K562 (cell line): ENCODE data around the gene DUSP19. TPM values are rescaled to one million over a fixed set of nuclear protein-coding genes. Genes with fewer than 3 reads are reported as not detected.

Source experiments
- ATF1 ChIP-seq, 2 experiments: fragments of 450-650 bp in 1 of 2; IDR thresholded peaks; 2 replicates each; pipeline ENCODE4 v1.6.1; 2016; ENCODE audit warnings: missing compliant biosample characterization in 1 of 2, missing genetic modification characterization in 1 of 2
- ATF7 ChIP-seq: fragments of 450-650 bp; IDR thresholded peaks from 2 replicates; pipeline ENCODE4 v1.7.1; 2014; ENCODE audit warnings: mild to moderate bottlenecking, moderate library complexity
- BCOR ChIP-seq: fragments of 450-650 bp; IDR thresholded peaks from 2 replicates; pipeline ENCODE4 v1.6.1; 2016
- CBX3 ChIP-seq, 2 experiments: IDR thresholded peaks; 1 replicate in 1 of 2; 2 replicates in 1 of 2; pipeline ENCODE4 v1.6.1; 2012; ENCODE audit warnings: inconsistent platforms in 2 of 2, low read length in 2 of 2, borderline replicate concordance in 1 of 2, control low read depth in 1 of 2
- CREM ChIP-seq: IDR thresholded peaks from 2 replicates; pipeline ENCODE4 v1.6.1; 2014; ENCODE audit warnings: antibody characterized with exemption, low read depth
- DMBX1 ChIP-seq: fragments of 250-450 bp; sonication (Bioruptor Pico); IDR thresholded peaks from 2 replicates; pipeline ENCODE4 v1.8.0; 2022; ENCODE audit warnings: inconsistent platforms, mild to moderate bottlenecking, moderate library complexity, borderline replicate concordance
- FUS ChIP-seq: fragments of 200-400 bp; formaldehyde crosslinking; optimal IDR thresholded peaks from 2 replicates; pipeline ENCODE3; 2017; ENCODE audit warnings: low read depth, low read length
- JUN ChIP-seq, 2 experiments: sonication (generic) in 1 of 2; formaldehyde crosslinking in 1 of 2; IDR thresholded peaks; 2 replicates each; pipeline versions ENCODE4 v1.6.1 to v1.8.0; 2012 to 2022; ENCODE audit warnings: borderline replicate concordance in 2 of 2, mild to moderate bottlenecking in 2 of 2, improper control_type of control experiment in 1 of 2, low read depth in 1 of 2, low read length in 1 of 2, missing genetic modification reagents in 1 of 2
- KDM1A ChIP-seq, 2 experiments: fragments of 450-650 bp; IDR thresholded peaks; 2 replicates each; pipeline ENCODE4 v1.6.1; 2016; ENCODE audit warnings: mild to moderate bottlenecking in 2 of 2
- MTF1 ChIP-seq: fragments of 250-450 bp; sonication (Bioruptor Pico); IDR thresholded peaks from 2 replicates; pipeline ENCODE4 v1.9.0; 2021; ENCODE audit warnings: moderate library complexity, mild to moderate bottlenecking, inconsistent platforms, borderline replicate concordance
- POLR2G ChIP-seq: fragments of 200-400 bp; formaldehyde crosslinking; IDR thresholded peaks from 2 replicates; pipeline ENCODE4 v1.6.1; 2017; ENCODE audit warnings: low read depth, mild to moderate bottlenecking, antibody characterized with exemption, low read length, moderate library complexity
- TAF9B ChIP-seq: fragments of 450-650 bp; IDR thresholded peaks from 2 replicates; pipeline ENCODE4 v1.6.1; 2018; ENCODE audit warnings: mild to moderate bottlenecking; ENCODE audit not compliant: partially characterized antibody
- TBP ChIP-seq: optimal IDR thresholded peaks from 2 replicates; pipeline ENCODE3; 2011; ENCODE audit warnings: low read depth, low read length, improper control_type of control experiment
- TEAD1 ChIP-seq, 2 experiments: fragments of 450-650 bp in 1 of 2; sonication (generic) in 1 of 2; formaldehyde crosslinking; IDR thresholded peaks; 2 replicates each; pipeline versions ENCODE4 v1.4.0 to v1.8.0; 2020 to 2022; ENCODE audit warnings: mild to moderate bottlenecking in 2 of 2, missing genetic modification reagents in 1 of 2
- TOE1 ChIP-seq, 2 experiments: fragments of 450-650 bp in 1 of 2; sonication (generic) in 1 of 2; formaldehyde crosslinking in 1 of 2; IDR thresholded peaks; 2 replicates each; pipeline versions ENCODE4 v1.7.1 to v1.8.0; 2016 to 2022; ENCODE audit warnings: borderline replicate concordance in 2 of 2, mild to moderate bottlenecking in 2 of 2, antibody characterized with exemption in 1 of 2, inconsistent platforms in 1 of 2, low read depth in 1 of 2, missing genetic modification reagents in 1 of 2, moderate library complexity in 1 of 2
- ZNF75A ChIP-seq: fragments of 450-650 bp; formaldehyde crosslinking; IDR thresholded peaks from 2 replicates; pipeline ENCODE4 v1.4.0; 2020; ENCODE audit warnings: mild to moderate bottlenecking
- ZNF766 ChIP-seq: fragments of 200-800 bp; sonication (Bioruptor generic); conservative IDR thresholded peaks from 2 replicates; pipeline ENCODE4 v1.6.1; 2016; ENCODE audit warnings: missing genetic modification characterization, missing compliant biosample characterization
- polyA plus RNA-seq, 8 experiments: library from polyadenylated mRNA; depleted of rRNA in 4 of 8; stranded (reverse) in 5 of 8; unstranded in 3 of 8; fragments of >200 nt; fragmentation: Nextera tagmentation in 2 of 8; fragmentation: Illumina TruSeq in 1 of 8; extraction: Ambion mirVana in 2 of 8; extraction: Trizol in 1 of 8; gene quantifications; 2 replicates each; pipeline versions ENCODE4 v1.2.1 to v1.2.3, GENCODE V29; 2011 to 2014; ENCODE audit warnings: inconsistent platforms in 1 of 8, missing spikeins in 1 of 8
- total RNA-seq, 7 experiments: library from RNA; depleted of rRNA in 6 of 7; stranded (reverse); fragments of >200 nt in 6 of 7; fragmentation: Illumina TruSeq in 2 of 7; extraction: Trizol in 2 of 7; gene quantifications; 2 replicates each; pipeline versions ENCODE4 v1.2.1 to v1.2.3, GENCODE V29; 2011 to 2021; ENCODE audit warnings: low replicate concordance in 1 of 7
- TF ChIP-seq, protein P1 (sequence below), 2 experiments: fragments of 450-650 bp in 1 of 2; sonication (generic) in 1 of 2; formaldehyde crosslinking; conservative IDR thresholded peaks; 2 replicates each; pipeline versions ENCODE4 v1.4.0 to v1.8.1; 2020 to 2022; ENCODE audit warnings: mild to moderate bottlenecking in 1 of 2, missing genetic modification reagents in 1 of 2
- TF ChIP-seq, protein P2 (sequence below): fragments of 250-450 bp; sonication (Bioruptor Pico); IDR thresholded peaks from 2 replicates; pipeline ENCODE4 v1.5.0; 2021; ENCODE audit warnings: mild to moderate bottlenecking, moderate library complexity

DUSP19 gene
- total and polyA plus RNA-seq, 9 of the 15 experiments (the other 6 are each of a cell fraction or from before 2014, with no cell fraction given): 1.6 to 6.3 (median 3.1) TPM

DNA sequence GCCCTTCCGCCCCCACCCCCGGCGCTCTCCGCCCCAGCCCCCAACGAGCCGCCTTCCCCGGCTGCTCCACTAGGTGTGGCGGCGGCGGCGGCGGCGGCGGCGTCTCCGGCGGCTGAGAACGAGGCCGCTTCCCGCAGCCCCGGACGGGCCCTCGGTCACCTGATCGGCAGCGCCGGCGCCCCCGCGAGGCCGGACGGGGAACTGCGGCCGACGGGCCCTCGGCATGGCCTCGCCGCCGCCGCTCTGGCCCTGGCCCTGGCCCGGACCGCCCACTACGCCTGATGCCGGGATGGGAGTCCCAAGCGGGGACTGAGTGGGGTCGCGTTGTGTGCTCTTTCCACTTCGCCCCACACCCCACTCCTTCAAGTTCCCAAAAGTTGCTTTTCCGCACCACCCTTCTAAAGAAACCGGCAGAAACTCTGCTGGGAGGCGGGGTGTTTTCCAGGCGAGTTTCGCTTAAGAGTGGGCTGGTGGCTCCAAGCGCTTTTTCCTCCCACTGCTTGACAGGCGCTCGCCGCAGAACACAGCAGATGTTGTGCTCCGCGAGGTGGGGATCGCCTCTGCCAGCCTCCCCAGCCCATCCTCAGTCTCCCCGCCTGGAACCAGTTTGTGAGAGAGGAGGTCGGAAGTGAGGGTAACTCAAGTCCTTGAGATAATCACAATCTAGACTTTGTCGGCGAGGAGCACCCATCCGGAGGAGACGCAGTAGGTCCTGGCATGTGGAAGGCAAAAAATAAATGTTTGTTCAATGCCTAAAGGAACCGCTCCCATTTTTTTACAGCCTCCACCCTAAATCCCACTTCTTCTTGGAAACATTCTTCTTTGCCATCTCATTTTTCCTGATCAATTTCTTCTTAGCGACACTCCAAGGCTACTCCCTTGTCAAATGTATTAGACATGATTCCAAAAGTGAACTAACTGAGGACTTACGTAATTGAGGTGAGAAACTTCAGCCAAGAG is 39.9 kb upstream of the DUSP19 start, which contains the start of gene NCKAP1 (continued):
- TF ChIP-seq CREM: peak; percentile 13; the same call in 1 of the 2 replicates
- TF ChIP-seq DMBX1: 0 out of 2 replicates have a peak, but pooled peaks have one; percentile 43
- TF ChIP-seq ATF7: peak; percentile 76; the same call in 1 of the 2 replicates
- TF ChIP-seq TBP: peak; percentile 52
- TF ChIP-seq JUN (IDR thresholded peaks at IDR 0.05; ENCODE audit: borderline replicate concordance, low read depth, low read length): no peak
- TF ChIP-seq JUN (CRISPR knock-in tag; IDR thresholded peaks at IDR 0.05; ENCODE audit: borderline replicate concordance): 0 out of 2 replicates have a peak, but pooled peaks have one; percentile 27
- TF ChIP-seq ZNF75A (CRISPR knock-in tag): peak; percentile 65; the same call in 1 of the 2 replicates
- peak; percentile 92 for TF ChIP-seq POLR2G
- TF ChIP-seq ATF1 (CRISPR knock-in tag; IDR thresholded peaks at IDR 0.05): no peak
- 0 out of 2 replicates have a peak, but pooled peaks have one; percentile 21 for TF ChIP-seq ATF1 (tag; IDR thresholded peaks at IDR 0.05)
- no peak for TF ChIP-seq MTF1
- TF ChIP-seq FUS: peak; percentile 43
- peak; percentile 27 for TF ChIP-seq TAF9B
- peak; percentile 87 for TF ChIP-seq ZNF766 (CRISPR knock-in tag)
- peak; percentile 40; the same call in 1 of the 2 replicates for TF ChIP-seq BCOR
- TF ChIP-seq, protein P1, sequence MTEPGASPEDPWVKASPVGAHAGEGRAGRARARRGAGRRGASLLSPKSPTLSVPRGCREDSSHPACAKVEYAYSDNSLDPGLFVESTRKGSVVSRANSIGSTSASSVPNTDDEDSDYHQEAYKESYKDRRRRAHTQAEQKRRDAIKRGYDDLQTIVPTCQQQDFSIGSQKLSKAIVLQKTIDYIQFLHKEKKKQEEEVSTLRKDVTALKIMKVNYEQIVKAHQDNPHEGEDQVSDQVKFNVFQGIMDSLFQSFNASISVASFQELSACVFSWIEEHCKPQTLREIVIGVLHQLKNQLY (CRISPR knock-in tag; conservative IDR thresholded peaks at IDR 0.05): peak in 1 of 2 experiments; percentile 88; a peak in 1 of 4 replicates
- peak in 1 of 2 experiments; percentile 93; a peak in 2 of 4 replicates for TF ChIP-seq TEAD1 (CRISPR knock-in tag; IDR thresholded peaks at IDR 0.05)
- TF ChIP-seq KDM1A (IDR thresholded peaks at IDR 0.05): no peak
- 0 out of 2 replicates have a peak, but pooled peaks have one; percentile 37 for TF ChIP-seq TOE1 (IDR thresholded peaks at IDR 0.05; ENCODE audit: borderline replicate concordance)
- TF ChIP-seq TOE1 (CRISPR knock-in tag; IDR thresholded peaks at IDR 0.05; ENCODE audit: borderline replicate concordance, low read depth): no peak
- no peak; a peak in 2 of 3 replicates for TF ChIP-seq CBX3 (IDR thresholded peaks at IDR 0.05; ENCODE audit: borderline replicate concordance in 1 of 2, low read length in 2 of 2)
- TF ChIP-seq, protein P2, sequence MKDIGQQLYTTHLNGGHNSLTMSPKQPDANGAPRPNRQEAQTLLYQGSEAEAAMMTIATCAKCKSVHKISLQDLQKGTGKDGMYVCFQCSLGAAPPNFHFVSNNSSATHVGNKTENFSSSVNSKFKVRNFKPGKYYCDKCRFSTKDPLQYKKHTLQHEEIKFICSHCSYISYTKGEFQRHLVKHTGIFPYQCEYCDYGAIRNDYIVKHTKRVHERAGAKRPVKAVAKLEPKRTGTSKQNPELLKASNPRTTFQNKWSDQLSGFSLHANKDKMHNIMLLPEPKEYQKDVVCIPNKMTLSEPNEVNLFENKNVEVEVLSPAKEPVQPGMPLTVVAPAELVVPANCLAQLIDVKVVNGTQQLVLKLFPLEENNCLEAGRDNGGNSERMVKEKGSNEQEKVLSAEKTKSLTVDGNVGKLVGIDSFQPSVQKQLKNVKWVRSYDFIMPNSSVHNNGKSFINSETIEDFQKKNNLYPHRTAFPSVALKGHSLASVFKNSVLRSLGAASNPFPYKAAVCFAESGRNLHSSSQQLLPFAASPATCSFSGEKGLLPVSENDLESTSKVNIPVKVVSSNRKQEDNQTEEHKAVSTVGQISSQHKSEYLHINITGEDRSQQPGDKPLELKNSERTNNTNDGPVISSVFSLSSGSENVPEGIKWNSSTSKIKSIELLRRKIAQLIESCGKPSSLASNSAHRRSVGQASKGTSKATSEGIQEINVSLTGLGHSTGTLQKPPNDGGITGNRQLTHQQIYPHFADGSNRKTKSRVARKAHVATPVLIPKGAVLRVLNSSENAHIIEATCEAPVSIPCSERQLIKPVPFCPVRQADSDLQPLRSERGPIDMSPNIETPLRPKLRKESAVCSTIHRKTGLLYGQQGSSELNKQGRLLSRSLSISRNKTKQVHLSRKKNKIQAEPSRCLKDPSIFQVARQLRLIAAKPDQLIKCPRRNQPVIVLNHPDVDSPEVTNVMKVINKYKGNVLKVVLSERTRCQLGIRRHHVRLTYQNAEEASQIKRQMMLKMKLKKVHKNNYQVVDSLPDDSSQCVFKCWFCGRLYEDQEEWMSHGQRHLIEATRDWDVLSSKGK (CRISPR knock-in tag): no peak
